Endothelial cell of umbilical vein (primary cell): ENCODE results near the gene NIPSNAP2.

Experiments used
- CTCF ChIP-seq, 2 donors: IDR thresholded peaks; 1 replicate in 1 of 2; 2 replicates in 1 of 2; pipeline ENCODE4 v1.5.1; 2011; ENCODE audit warnings: low read length in 2 of 2, mild to moderate bottlenecking in 2 of 2, moderate library complexity in 2 of 2, control low read depth in 1 of 2, inconsistent platforms in 1 of 2, low read depth in 1 of 2; ENCODE audit not compliant: insufficient read depth in 1 of 2; ENCODE audit errors: extremely low read depth in 1 of 2
- EZH2 ChIP-seq: IDR thresholded peaks from 2 replicates; pipeline ENCODE4 v1.6.1; 2012; ENCODE audit warnings: borderline replicate concordance, low read depth, mild to moderate bottlenecking, moderate library complexity, low read length, inconsistent platforms; ENCODE audit not compliant: severe bottlenecking
- FOS ChIP-seq: IDR thresholded peaks from 2 replicates; pipeline ENCODE4 v1.6.1; 2011; ENCODE audit warnings: mild to moderate bottlenecking, low read length, moderate library complexity, borderline replicate concordance; ENCODE audit not compliant: insufficient read depth
- GATA2 ChIP-seq: IDR thresholded peaks from 2 replicates; pipeline ENCODE4 v1.7.0; 2011; ENCODE audit warnings: low read depth, mild to moderate bottlenecking, moderate library complexity, mixed read lengths, low read length; ENCODE audit not compliant: insufficient read length, insufficient read depth
- MAX ChIP-seq: IDR thresholded peaks from 2 replicates; pipeline ENCODE4 v1.6.1; 2011; ENCODE audit not compliant: insufficient read depth, insufficient read length
- MYC ChIP-seq: IDR thresholded peaks from one replicate; pipeline ENCODE4 v1.6.1; 2011; ENCODE audit warnings: mild to moderate bottlenecking, low read depth, low read length
- POLR2A ChIP-seq: IDR thresholded peaks from 2 replicates; pipeline ENCODE4 v1.6.1; 2012; ENCODE audit warnings: low read depth, mild to moderate bottlenecking, control low read depth, low read length
- POLR2AphosphoS5 ChIP-seq: IDR thresholded peaks from 2 replicates; pipeline ENCODE4 v1.6.1; 2012; ENCODE audit warnings: low read depth, mild to moderate bottlenecking, control low read depth, low read length, moderate library complexity; ENCODE audit not compliant: insufficient read depth

GRCh38 chr7:55962014-55962413 lies 2.4 kb upstream of the NIPSNAP2 start:
- TF ChIP-seq EZH2 (no peak), CTCF (IDR thresholded peaks at IDR 0.05; ENCODE audit: extremely low read depth in 1 of 2, insufficient read depth in 1 of 2, low read depth in 1 of 2, low read length in 2 of 2) (no peak), MAX (no peak), POLR2A (no peak), POLR2AphosphoS5 (no peak), FOS (no peak), MYC (no peak), GATA2 (no peak)
